ENCODE results near the gene RUNX1.

The RUNX1 gene

DNA sequence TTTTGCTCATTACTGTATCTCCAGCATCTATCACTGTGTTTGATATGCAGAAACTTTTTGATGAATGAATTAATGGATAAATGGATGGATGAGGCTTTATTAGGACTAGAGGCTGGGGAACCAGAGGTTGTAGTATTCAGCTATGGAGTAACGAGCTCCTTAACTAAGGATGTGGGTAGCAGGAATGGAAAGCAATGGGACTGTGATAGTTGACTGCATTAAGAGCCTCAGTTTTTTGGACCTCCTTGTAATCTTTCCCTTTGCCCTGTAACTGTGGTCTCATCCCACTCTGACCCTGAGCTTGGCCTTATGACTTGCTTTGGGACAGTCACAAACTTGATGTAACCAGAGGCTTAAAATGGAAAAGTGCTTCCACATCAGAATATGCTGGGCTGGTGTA is 9.0 kb upstream of the RUNX1 start:
- no peak for FAIRE-seq

DNA sequence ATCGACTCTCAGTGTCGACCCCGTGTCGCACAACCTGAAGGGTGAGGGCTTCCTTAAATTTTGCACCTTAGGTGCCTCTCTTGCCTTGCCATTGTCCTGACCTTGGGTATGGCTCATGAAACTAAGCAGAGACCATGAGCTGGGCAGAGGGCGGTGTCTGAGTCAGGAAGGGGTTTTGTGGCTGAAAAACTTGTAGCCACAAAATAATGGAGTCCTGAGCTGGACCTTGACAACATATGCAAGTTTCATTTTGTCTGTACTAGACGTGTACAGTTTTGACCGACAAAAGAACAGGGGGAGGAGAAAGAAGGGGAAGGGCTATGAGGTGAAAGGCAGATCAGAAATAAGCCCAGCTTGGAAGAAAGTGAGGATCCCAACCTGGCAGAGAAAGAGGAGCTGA is 8.3 kb upstream of the RUNX1 start:
- no peak for FAIRE-seq

DNA sequence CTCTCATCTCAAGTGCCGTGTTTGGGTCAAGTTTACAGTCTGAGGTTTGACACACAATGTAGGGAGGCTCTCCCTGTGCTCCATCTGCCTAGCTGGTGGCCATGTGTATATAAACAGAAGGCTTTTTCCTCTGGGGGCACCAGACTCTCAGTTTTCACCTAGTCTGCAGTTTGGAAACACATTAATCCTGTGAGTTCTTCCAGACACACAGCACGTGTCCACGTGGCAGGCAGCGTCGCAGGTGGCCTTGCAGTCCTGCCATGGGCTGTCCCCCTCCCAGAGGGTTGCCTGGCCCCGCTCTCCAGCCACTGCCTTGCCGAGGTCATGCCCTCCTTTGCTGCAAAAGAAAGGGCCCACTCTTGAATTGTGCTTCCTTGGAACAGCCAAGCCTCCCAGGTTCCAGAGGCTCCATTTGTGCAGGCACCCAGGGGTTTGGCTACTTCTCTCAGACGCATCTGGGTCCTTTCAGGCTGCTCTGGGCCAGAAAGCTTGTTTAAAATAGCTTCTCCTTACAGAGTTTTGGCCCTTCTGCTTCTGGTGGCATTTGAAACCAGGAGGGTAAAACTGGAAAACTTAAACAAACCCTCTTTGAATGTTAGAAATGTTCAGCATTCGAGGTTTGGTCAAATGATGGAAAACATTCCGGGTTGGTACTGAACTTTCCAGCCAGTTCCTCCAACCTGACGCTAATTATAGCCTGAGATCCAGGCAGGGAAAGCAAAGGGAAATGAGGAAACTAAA is 4.4 kb upstream of the RUNX1 start:
- FAIRE-seq, result no peak

DNA sequence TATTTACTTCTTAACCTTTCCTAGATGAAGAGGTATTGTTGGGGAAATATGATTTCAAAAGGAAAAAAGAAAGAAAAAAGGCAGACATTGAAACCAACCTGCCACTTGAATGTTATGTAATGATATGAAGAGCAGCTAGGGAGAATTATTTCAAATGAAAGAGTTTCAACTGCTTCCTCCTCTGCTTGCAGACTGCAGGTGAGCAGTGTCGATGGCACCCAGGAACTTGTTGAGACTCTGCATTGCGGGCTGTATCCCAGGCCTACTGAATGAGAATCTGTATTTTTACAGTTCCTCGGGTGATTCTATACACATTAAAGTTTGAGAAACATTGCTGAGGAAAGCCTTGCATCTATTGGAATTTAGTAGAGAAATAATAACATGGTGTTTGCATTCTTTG is 3.7 kb upstream of the RUNX1 start:
- FAIRE-seq, result no peak

DNA sequence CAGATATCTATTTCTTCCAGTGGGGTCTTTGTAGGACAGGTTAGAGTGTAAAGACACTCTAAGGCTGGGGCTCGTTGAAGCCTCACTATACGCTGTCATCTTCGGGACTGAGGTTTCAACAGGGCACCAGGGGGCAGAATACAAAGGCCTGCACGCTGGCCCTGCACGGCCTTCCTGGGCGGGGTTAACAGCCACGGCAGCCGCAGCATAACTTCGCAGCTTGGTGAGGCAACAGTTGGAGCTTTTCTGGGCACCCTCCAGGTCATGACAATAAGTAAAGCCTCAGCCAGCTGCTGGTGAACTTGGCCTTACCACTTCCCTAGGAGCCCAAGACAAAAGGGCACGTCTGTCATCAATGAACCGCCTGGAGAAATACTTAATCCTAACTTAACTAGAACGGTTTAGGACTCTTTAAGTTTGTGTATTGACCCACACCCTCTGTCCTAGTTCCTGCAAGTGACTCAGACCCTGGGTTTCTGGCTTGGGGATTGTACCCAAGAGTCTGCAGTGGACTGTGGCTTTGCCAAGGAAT is 2.3 kb upstream of the RUNX1 start:
- no peak for FAIRE-seq

DNA sequence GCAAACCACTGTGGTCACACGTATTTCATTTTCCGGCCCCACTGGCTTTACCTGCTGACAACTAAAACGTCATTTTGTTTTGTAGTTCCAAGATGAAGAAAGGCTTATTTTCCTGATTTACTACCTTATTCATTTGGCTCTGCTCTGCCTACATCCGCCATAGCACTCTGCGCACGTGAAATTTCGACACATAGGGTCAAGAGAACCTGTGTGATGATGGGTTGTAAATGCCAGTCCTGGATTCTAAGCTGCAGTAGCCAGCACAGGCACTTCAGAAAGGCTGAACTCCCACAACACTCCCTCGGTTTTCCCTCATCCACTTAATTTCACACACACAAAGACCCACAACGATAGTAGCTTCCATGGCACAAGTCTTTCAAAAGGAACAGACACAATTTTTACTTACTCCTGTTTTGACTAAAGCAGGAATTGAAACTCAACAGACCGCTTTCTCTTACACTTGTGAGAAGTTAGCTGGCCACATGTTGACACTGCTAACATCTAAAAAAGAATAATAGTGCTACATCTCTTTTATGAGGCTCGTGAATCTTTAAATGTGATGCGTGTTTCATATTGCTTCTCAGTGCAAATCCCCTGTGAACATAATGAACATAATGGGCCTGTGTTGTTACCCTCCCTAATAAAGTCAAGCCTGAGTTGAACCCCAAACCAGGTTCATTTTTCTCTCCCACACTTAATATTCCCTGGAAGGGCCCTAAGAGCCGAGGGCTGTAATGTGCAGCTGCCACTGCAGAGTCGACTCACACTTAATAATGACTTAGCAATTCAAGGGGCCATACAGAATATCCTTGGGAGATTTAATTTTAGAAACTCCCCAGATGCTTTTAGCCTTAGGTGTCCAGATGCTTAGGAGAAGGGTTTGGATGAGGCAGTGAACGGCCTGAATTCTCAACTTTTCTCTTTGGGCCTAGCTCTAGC is 1.5 kb upstream of the RUNX1 start:
- no peak for FAIRE-seq

DNA sequence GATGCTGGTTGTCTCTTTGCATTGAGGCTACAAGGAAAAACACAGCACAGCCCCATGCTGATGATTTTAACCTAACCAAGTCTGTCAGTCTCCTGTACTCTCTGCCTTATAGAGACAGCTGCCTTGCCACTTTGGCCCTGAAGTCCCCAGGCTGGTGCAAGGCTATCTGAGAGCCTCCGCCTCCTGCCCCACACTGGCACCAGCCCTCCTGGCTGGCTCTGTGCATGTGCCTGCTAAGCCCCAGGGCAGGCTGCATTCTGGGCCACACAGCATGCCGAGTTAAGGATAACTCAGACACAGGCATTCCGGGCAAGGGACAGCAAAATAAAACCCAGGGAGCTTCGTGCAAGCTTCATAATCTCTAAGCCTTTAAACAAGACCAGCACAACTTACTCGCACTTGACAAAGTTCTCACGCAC is 910 bp downstream of the RUNX1 start:
- FAIRE-seq, result no peak

DNA sequence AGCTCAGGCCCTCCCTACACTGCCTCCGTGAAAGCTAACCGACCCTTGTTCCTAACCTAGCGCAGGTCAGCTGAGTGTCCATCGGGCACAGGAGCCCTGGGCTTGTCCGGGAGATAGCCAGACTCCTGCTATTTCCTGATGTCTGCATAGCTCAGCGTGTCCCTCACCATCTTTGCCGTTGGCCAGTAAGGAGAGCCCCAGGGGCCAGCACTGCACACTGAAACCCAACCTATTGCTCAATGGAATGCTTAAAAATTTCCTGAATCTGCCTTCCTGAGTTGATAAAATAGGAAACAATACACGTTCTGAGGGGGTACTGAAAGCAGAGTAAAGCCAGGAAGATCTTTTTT is 2.2 kb downstream of the RUNX1 start:
- FAIRE-seq, result no peak

DNA sequence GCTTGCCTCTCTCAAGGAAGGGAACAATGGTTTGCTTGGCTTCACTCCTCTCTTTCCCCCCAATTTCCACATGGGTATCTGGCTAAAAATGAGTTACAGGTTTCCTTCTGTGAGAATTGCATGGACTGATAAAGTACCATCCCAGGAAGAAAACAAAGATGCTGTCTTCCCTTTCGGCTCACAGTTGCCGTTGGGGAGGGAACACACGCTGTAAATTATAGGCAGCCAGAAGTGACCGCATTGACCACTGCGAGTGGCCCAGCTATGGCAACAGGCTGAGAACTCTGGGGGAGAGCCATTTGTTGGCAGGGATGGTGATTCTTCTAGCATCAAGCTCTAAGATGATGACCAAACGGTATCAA is 2.9 kb downstream of the RUNX1 start:
- FAIRE-seq, result no peak

DNA sequence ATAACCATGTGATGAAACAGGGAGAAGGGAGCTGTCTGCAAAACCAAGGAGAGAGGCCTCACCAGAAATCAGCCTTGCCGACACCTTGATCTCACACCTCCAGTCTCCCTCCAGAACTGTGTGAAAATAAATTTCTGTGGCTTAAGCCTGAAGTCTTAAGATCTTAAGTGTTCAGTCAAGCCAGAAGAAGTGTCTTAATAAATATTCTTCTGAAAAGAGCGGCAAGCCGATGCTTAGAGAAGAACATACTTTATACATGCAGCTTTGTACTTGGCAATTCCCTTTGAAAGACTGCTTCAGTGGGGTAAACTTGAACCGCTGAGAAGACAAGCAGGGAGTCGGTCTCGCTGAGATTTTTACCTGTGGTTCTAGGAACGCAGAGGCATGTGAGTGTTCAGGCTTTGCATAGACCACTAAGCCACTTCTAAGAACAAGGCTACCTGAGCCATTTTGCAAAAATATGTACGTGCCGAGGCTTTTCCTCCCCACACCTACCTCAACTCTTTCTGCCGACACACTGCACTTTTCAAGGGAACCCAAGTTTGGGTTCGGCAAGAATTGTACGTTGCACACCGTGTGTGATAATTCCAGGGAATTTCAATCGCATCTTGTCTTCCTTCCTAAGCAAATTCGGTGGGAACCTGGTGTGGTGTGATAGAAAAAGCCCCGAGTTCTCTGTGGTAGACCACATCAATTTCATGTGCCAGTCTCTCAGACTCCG is 3.4 kb downstream of the RUNX1 start:
- no peak for FAIRE-seq

DNA sequence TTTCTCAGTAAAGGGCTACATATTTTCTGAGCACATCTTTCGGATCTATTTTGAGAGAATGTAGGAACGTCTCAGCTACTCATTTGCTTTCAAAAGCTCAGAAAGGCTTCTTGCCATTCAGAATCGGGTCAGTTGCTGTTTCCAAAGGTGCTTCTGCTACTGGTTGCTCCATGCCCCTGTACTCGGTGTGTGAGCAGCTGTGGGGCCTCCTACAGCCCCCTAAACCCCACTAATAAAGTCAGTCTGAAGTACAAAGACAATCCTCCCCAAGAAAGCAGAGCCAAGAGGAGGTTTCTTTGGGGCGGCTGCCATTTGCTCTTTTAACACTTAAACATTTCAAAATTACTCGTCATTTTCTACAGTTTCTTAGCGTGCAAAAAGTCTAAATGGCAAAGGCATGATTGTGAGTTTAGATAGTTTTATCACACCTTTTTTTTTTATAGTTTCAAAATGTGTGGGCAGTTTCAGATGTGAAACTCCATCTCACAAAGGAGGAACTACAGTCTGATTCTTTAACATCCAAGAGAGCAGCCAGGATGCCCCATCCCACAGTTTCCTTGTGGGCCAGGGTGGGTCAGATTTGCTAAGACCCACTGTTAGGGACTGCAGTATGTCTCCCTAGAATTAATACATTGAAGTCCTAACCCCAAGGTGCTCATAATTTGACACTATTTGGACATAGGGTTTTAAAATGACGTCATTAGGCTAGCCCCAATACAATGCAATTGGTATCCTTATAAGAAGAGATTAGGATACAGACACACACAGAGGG is 4.1 kb downstream of the RUNX1 start:
- no peak for FAIRE-seq

DNA sequence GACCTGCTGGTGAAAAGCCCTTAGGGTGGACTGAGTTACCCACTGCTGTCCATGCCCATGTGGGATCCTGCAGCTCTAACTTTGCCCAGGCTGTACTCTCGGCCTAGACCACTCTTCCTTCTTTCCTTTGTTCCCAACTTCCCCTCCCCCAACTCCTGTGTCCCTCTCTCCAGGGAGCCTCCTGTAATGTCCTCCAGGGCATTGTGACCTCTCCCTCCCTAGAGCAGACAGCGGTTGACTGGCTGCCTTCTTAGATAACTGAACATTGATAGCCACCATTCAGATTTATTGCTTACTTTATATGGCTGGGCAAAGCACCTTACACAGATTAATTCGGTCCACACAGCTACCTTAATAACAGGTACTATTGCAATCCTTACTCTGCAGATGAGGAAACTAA is 5.0 kb downstream of the RUNX1 start:
- no peak for FAIRE-seq

DNA sequence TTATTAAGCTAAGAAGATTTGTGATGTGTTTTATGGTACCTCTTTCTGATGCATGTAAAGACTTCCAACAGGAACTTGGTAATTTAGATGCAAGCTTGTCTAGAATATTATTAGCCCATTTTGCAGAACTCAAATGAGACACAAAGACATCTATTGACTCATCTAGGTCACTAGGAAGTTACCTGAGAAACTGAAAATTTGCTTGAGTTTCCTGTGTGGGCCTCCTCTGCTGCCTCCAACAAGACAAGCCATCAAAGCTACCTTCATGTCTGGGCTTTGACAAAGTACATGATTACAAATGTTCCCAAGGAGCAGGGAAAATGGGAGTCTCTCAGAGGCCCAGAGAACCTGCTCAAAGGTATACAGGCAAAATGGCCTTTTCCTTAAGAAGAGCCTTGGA is 5.6 kb downstream of the RUNX1 start:
- no peak for FAIRE-seq

DNA sequence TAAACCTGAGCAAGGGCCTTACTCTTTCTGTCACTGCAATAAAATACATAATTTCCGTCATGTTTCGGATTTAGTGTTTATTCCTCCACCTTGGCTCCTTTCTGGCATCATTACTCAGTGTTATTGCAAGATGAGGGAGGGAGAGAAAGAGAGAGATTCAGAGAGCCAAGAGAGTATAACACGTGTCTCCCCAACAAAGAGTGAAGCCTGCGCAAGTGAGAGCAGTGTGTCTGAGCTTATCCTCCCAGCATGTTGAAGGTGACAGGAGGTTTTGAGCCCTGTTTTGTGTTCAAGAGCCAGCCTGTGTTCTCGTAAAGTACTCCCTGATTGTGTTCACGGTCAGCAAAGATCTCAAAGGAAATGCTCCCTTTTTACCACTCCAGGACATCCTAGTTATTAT is 6.3 kb downstream of the RUNX1 start:
- FAIRE-seq, result no peak

DNA sequence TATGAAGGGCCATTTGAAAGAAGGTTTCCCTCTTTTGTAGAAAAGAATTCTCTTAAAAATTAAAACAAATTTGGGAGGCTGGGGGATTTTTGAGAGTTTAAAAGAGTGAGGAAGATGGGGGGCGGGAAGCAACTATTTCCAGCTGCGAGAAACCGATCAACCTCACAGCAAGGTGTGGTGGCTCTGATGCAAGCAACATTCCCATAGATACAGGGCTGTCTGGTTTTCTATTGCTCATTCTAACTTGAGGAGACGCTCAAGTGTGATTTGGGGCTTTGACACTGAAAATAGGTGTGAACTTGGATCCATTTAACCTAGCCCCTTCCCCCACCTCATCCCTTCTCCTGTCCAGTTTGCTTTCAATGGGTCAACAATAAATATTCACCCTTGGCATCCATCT is 7.2 kb downstream of the RUNX1 start:
- no peak for FAIRE-seq

DNA sequence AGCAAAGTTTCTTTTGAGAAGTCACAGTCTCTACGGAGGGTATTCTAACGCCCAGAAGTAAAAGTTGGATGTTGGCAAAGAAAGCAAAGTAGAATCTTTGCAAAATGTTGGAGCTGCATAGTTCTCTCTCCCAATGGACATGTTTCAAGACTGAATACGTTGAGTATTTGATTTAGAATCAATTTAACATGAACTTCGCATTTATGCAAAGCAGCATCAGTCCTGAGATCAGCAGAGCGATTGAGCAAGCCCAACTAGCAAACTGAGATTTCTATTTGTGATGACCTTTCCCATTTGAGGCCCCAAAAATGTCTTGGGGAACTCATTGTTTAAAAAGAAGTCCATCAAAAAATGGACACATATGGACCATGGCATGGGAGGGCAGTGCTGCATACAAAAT is 8.0 kb downstream of the RUNX1 start:
- no peak for FAIRE-seq

DNA sequence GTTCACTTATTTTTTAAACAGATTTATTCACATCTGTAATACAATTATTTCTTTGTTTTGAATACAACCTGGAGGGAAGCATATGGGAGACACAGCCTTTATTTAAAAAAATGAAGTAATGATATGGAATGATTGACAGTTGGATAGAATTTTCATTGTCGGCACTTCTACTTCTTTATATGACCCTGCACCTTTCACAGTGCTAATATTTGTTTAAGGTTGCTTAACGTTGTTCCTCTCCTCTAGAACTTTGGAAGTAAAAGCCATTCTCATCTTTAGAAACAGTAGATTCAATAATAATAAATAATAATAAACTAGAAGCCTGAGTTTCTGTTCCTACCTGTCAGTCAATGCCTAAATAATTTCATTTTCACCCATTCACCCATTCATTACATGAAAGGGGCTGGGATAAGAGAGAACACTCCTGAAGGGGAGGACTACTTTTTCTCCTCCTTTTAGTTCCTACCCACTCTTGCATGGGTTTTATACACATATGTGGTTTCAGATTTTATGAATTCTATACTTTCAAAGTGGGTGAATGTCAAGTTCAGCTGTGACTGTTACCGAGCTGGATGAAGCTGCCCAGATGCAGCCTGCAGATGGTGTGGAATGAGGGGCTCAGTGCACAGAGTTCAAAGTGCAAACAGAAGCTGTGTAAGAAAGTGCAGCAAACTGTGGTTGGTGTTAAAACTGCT is 9.4 kb downstream of the RUNX1 start:
- no peak for FAIRE-seq

DNA sequence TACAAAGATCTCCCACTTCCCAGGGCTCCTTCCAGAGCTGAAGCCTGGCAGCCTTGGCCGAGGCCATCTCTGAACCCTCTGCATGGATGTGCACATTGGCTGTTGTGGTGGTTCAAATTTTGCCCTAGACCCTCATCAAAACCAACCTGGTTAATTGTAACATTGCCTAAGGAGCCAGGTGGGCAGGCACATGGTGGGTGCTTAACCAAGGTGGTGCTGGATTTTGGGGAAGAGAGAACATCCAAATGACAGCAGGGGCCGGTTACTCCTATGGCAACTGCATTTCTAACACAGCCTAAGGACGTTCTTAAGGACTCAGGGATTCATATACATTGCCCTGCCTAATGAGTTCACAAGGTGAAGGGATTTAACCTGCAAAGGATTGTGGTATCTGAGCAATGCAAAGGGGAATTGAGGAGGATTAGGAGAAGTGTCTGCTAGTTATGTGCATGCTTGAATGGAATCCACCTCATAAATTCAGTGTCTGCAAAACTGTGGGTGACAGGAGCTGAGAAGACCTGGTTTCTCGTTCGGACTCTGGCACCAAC is 10.3 kb downstream of the RUNX1 start:
- FAIRE-seq, result no peak

DNA sequence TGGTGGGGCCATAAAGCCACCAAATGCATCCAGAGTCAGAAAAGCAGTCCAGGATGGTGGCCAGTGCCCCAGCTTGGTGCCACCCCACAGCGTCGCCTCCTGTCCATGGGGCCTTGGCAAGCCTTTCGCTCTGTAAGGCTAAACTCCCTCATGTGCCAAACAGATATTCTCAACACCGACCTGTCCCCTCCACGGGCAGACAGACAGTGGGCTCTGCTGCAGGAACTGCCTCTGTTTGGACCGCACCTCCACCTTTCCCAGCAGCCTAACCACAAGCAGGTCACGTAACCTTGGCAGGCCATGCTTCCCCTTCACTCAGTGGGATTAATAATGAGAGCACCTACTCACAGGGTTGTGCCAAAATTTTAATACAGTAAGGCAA is 11.7 kb downstream of the RUNX1 start:
- no peak for FAIRE-seq

DNA sequence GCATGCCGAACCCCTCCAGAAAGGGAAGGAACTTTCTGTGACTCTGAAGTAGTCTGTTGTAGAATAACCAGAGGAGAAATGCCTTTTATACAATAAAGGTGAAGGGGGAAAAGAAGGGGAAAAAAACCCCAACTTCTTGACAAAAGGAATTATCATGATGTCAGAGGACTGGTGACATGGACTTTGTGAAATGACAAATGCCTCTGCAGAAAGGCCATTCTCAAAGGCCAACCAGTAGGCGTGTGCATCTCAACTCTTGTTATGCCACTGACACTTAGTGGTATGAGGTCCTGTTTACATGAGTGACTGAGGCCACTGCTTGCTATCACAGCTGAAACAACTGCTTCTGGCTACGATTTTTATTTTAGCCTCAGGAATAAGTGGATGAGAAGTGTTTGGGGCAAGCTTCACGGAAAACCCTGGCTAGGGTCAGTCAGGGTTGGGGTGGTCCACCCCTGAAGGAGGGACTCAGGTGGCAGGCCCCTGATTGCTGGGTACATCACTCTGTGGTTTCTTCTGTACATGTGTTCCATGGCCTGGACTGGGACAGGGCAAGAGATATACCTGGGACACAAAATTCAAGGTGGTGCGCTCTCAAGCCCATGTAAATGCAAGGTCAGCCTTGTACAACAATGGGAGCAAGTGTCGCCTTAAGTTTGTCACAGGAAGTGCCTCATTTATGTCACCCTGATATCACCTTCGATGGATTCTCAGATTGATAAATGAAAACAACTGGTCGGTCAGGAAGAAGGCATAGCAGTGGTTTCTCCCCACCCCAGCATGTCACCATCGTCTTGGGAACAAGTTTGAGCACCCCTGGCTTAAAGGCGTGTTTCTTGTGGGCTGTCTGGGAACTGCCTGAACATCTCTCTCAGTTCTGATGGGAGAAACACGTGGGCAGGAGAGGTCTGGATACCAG is 12.4 kb downstream of the RUNX1 start:
- no peak for FAIRE-seq

DNA sequence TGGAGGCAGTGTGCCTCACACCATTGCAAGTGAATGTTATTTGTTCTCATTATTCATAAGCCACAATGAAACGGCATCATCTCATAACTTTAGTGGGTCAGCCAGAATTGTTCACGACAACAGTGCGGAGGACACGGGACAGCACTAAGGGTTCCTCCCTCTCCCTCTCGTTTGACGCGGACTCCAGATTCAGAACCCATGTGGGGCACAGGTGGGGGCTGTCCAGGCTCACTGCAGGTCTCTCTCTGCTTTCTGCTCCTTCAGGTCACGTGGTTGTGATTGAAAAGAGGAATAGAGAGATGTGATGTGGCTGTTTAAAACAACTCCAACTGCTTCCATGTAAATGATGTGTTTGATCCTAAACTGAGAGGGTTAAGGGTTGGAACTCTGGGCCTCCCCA is 13.5 kb downstream of the RUNX1 start:
- FAIRE-seq, result no peak
